Osteocyte (in vitro differentiated cells): ENCODE measurements around the gene OTULIN. TPM values are rescaled to one million over a fixed set of nuclear protein-coding genes. Genes with fewer than 3 reads are reported as not detected.

Experiments used
- DNase-seq: peaks from one replicate; pipeline ENCODE4 v3.0.0; 2021; ENCODE audit warnings: mixed read lengths; ENCODE audit not compliant: unreplicated experiment; ENCODE audit errors: extremely low spot score
- H3K27ac Mint-ChIP-seq: one replicate; pipeline ENCODE4 v1.8.0; 2021; ENCODE audit warnings: mild to moderate bottlenecking, mixed read lengths; ENCODE audit not compliant: unreplicated experiment
- H3K27me3 Mint-ChIP-seq: one replicate; pipeline ENCODE4 v1.8.0; 2021; ENCODE audit warnings: mixed read lengths; ENCODE audit not compliant: unreplicated experiment
- H3K36me3 Mint-ChIP-seq: one replicate; pipeline ENCODE4 v1.8.0; 2021; ENCODE audit warnings: mixed read lengths; ENCODE audit not compliant: unreplicated experiment
- H3K4me1 Mint-ChIP-seq: one replicate; pipeline ENCODE4 v1.8.0; 2021; ENCODE audit warnings: mixed read lengths; ENCODE audit not compliant: unreplicated experiment
- H3K4me3 Mint-ChIP-seq: one replicate; pipeline ENCODE4 v1.8.0; 2021; ENCODE audit warnings: mild to moderate bottlenecking, moderate library complexity, mixed read lengths; ENCODE audit not compliant: unreplicated experiment
- H3K9me3 Mint-ChIP-seq: one replicate; pipeline ENCODE4 v1.8.0; 2021; ENCODE audit warnings: mixed read lengths; ENCODE audit not compliant: unreplicated experiment
- total RNA-seq: library from RNA; stranded (reverse); gene quantifications from 2 replicates; pipeline ENCODE4 v1.2.1, GENCODE V29; 2021
- TF ChIP-seq, protein P1 (sequence below): fragments of 200-600 bp; sonication (generic); IDR thresholded peaks from 2 replicates; pipeline ENCODE4 v1.5.0; 2021; ENCODE audit warnings: antibody characterized with exemption, mild to moderate bottlenecking, moderate library complexity

The OTULIN gene
- total RNA-seq, 1 donor from 2014 or later = 30.2 TPM

DNA sequence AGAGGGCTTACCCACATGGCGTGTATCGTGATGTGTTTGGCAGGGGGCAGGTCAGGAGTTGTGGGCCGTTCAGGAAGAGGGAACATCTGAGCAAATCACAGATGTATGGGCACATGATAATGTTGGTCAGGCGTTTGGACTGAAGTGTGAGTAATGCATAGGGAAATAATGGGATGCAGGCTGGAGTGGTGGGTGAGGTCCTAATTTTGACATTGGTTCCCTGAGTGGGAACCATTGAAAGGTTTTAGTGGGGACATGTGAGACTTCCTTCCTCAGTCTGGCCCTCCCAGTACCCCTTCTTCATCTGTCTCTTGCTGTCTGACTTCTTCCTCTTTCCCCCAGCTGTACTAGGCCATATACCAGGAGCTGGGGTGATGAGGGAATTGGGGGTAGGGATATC lies 7.6 kb downstream of the OTULIN start:
- Mint-ChIP-seq H3K27ac (no peak overlapping the region), H3K27me3 (no peaks in the 10 kb centered on the region)

DNA sequence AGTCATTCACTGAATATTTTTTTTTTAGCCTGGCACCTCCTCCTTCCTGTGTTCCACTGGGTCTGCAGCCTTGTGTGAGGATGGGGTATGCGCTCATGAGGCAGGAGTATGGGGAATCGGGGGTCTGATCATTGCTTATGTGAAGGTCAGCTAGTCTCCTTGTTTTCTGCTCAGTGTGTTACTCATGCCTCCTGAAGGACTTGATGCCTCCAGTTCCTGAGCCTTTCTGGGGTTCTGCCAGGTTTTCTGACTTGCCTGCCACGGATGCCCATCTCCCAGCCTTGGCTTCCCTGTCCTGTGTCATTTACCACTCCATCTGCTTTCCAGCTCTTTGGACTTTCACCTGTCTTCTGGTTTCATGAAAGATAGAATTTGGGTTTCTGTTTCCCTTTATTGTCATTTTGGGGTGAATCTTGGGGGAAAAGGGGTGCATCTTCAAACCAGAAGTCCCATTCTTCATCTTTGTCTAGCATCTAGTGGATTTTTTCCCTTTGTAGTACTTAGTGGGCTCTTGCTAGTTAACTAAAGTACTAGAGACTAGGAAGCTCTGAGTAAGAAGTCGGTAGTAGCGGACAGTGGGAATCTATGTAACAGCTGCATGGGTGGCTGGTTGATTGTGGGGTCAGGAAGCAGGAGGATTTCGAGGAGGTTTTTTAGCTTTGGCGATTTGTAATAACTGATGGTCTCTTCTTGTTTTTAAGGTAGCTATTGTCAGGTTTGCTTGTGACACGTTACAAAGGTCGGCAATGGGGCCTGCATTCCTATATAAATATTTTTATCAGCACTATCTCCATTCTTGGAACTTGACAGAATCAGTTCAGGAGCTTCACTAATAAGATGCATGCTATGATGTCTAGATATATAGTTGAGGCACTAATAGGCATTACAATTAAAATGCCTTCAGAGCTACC lies 8.2 kb downstream of the OTULIN start:
- no peak for DNase-seq
- H3K27me3 Mint-ChIP-seq = no peaks in the 10 kb centered on the region
- H3K36me3 Mint-ChIP-seq = peaks cover 3% of the 10 kb centered on the region
- peaks cover 32% of the 10 kb centered on the region for H3K4me1 Mint-ChIP-seq
- no peak overlapping the region for H3K4me3 Mint-ChIP-seq
- no peaks in the 10 kb centered on the region for H3K9me3 Mint-ChIP-seq
- TF ChIP-seq, protein P1, sequence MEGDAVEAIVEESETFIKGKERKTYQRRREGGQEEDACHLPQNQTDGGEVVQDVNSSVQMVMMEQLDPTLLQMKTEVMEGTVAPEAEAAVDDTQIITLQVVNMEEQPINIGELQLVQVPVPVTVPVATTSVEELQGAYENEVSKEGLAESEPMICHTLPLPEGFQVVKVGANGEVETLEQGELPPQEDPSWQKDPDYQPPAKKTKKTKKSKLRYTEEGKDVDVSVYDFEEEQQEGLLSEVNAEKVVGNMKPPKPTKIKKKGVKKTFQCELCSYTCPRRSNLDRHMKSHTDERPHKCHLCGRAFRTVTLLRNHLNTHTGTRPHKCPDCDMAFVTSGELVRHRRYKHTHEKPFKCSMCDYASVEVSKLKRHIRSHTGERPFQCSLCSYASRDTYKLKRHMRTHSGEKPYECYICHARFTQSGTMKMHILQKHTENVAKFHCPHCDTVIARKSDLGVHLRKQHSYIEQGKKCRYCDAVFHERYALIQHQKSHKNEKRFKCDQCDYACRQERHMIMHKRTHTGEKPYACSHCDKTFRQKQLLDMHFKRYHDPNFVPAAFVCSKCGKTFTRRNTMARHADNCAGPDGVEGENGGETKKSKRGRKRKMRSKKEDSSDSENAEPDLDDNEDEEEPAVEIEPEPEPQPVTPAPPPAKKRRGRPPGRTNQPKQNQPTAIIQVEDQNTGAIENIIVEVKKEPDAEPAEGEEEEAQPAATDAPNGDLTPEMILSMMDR = no peak
- no peak overlapping the region for H3K27ac Mint-ChIP-seq

More for the DNA sequence above, 7.6 kb downstream of the OTULIN start:
- no peak for DNase-seq
- no peak overlapping the region for H3K4me3 Mint-ChIP-seq
- H3K9me3 Mint-ChIP-seq = no peaks in the 10 kb centered on the region
- H3K4me1 Mint-ChIP-seq = peaks cover 34% of the 10 kb centered on the region
- TF ChIP-seq, protein P1 = no peak
- H3K36me3 Mint-ChIP-seq = peaks cover 3% of the 10 kb centered on the region

DNA sequence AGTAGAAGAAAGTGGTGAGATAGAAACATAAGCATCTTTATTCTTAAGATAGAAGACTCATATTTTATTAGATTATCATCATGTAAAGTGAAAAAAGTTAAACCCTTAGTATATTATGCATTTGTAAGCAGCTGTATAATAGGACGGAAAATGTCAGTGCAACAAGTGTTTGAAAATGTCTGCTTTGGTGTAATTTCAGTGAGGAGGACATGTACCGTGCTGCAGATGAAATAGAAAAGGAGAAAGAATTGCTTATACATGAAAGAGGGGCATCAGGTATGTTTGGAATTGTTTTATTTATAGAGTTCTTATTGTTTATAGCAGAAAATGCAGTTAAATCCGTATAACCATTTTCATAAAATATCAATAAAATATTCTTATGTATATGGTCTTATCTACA lies 8.9 kb downstream of the OTULIN start:
- Mint-ChIP-seq H3K27me3 (no peaks in the 10 kb centered on the region), H3K4me1 (peaks cover 29% of the 10 kb centered on the region), H3K9me3 (no peaks in the 10 kb centered on the region), H3K4me3 (no peak overlapping the region), H3K36me3 (peaks cover 9% of the 10 kb centered on the region), H3K27ac (no peak overlapping the region)
- DNase-seq = no peak
- TF ChIP-seq, protein P1 = no peak

GRCh38 chr5:14674983-14675854 lies 10.7 kb downstream of the OTULIN start:
- no peak overlapping the region for H3K4me3 Mint-ChIP-seq
- no peak for DNase-seq
- H3K36me3 Mint-ChIP-seq = peaks cover 12% of the 10 kb centered on the region
- H3K27ac Mint-ChIP-seq = no peak overlapping the region
- H3K4me1 Mint-ChIP-seq = peaks cover 29% of the 10 kb centered on the region
- TF ChIP-seq, protein P1 = no peak
- H3K27me3 Mint-ChIP-seq = no peaks in the 10 kb centered on the region
- no peaks in the 10 kb centered on the region for H3K9me3 Mint-ChIP-seq
